Suprapubic skin (tissue), 4 donors: Measurements from ENCODE around the gene TOP1. TPM values are rescaled to one million over a fixed set of nuclear protein-coding genes. Genes with fewer than 3 reads are reported as not detected.

Experiments used
- DNase-seq, 2 donors: peaks; one replicate each; pipeline ENCODE4 v3.0.0-alpha.2; 2019; ENCODE audit warnings: low spot score in 2 of 2
- H3K27ac ChIP-seq: fragments of 200-600 bp; sonication (generic); one replicate; pipeline ENCODE4 v1.5.1; 2019
- H3K27me3 ChIP-seq: fragments of 200-600 bp; sonication (generic); one replicate; pipeline ENCODE4 v1.5.1; 2019
- H3K36me3 ChIP-seq: fragments of 200-600 bp; sonication (generic); one replicate; pipeline ENCODE4 v1.5.1; 2019
- H3K4me1 ChIP-seq: fragments of 200-600 bp; sonication (generic); one replicate; pipeline ENCODE4 v1.5.1; 2019
- H3K4me3 ChIP-seq: fragments of 200-600 bp; sonication (generic); one replicate; pipeline ENCODE4 v1.5.1; 2019; ENCODE audit warnings: mild to moderate bottlenecking
- H3K9me3 ChIP-seq: fragments of 200-600 bp; sonication (generic); one replicate; pipeline ENCODE4 v1.5.1; 2019
- CTCF ChIP-seq, 2 donors: fragments of 200-600 bp in 1 of 2; fragments of 450-650 bp in 1 of 2; sonication (generic) in 1 of 2; IDR thresholded peaks; one replicate each; pipeline ENCODE4 v1.5.1; 2016 to 2019; ENCODE audit warnings: antibody characterized with exemption in 2 of 2, mild to moderate bottlenecking in 1 of 2, moderate library complexity in 1 of 2
- EP300 ChIP-seq: sonication (generic); formaldehyde crosslinking; IDR thresholded peaks from one replicate; pipeline ENCODE4 v1.6.1; 2017; ENCODE audit warnings: antibody characterized with exemption
- POLR2A ChIP-seq, 2 donors: fragments of 450-650 bp; IDR thresholded peaks; one replicate each; pipeline ENCODE4 v1.6.1; 2017; ENCODE audit warnings: antibody characterized with exemption in 2 of 2, mild to moderate bottlenecking in 2 of 2, moderate library complexity in 2 of 2
- POLR2AphosphoS5 ChIP-seq, 3 donors: sonication (generic); formaldehyde crosslinking; IDR thresholded peaks; one replicate each; pipeline ENCODE4 v1.6.1; 2017; ENCODE audit warnings: antibody characterized with exemption in 3 of 3
- WGBS: methylation state at CpG from one replicate; pipeline ENCODE4 v1.1.5; 2018; 5-methylcytosine and 5-hydroxymethylcytosine counted together
- total RNA-seq, 4 donors: library from RNA; depleted of rRNA; stranded (reverse); fragments of >200 nt; gene quantifications; one replicate each; pipeline ENCODE4 v1.1.0, GENCODE V29; 2016

TOP1 gene
- total RNA-seq, 4 donors from 2014 or later = 25.8 to 32.6 (median 32.0) TPM

- Histone ChIP-seq H3K27ac (no peak overlapping the region), H3K4me1 (peaks cover 18% of the 10 kb centered on the region), H3K9me3 (no peaks in the 10 kb centered on the region), H3K4me3 (no peak overlapping the region), H3K27me3 (no peaks in the 10 kb centered on the region), H3K36me3 (peaks cover 55% of the 10 kb centered on the region)
- 87% methylated on average over 2 of the region's 2 CpGs for WGBS
- no peak for TF ChIP-seq EP300
- no peak for TF ChIP-seq CTCF (IDR thresholded peaks at IDR 0.05)
- TF ChIP-seq POLR2AphosphoS5 (IDR thresholded peaks at IDR 0.05) = no peak
- no peak for TF ChIP-seq POLR2A (IDR thresholded peaks at IDR 0.05)
- DNase-seq = no peak
Measured at GRCh38 chr20:41079066-41079465, 50.4 kb downstream of the TOP1 start.

- Histone ChIP-seq H3K27ac (no peak overlapping the region), H3K4me1 (peaks cover 18% of the 10 kb centered on the region), H3K9me3 (no peaks in the 10 kb centered on the region), H3K27me3 (no peaks in the 10 kb centered on the region), H3K4me3 (no peak overlapping the region), H3K36me3 (peaks cover 67% of the 10 kb centered on the region)
- 94% methylated on average over 2 of the region's 2 CpGs for WGBS
- no peak for TF ChIP-seq CTCF (IDR thresholded peaks at IDR 0.05)
- no peak for TF ChIP-seq POLR2A (IDR thresholded peaks at IDR 0.05)
- no peak for TF ChIP-seq POLR2AphosphoS5 (IDR thresholded peaks at IDR 0.05)
- no peak for TF ChIP-seq EP300
- DNase-seq = no peak
Measured at GRCh38 chr20:41080866-41081265, 52.2 kb downstream of the TOP1 start.

GRCh38 chr20:41081276-41081814 lies 52.7 kb downstream of the TOP1 start:
- H3K36me3 ChIP-seq = peaks cover 68% of the 10 kb centered on the region
- TF ChIP-seq POLR2A (IDR thresholded peaks at IDR 0.05) (no peak), CTCF (IDR thresholded peaks at IDR 0.05) (no peak), POLR2AphosphoS5 (IDR thresholded peaks at IDR 0.05) (no peak), EP300 (no peak)

GRCh38 chr20:41082306-41082705 lies 53.7 kb downstream of the TOP1 start:
- peaks cover 66% of the 10 kb centered on the region for H3K36me3 ChIP-seq
- no peak overlapping the region for H3K27ac ChIP-seq
- no peaks in the 10 kb centered on the region for H3K27me3 ChIP-seq
- peaks cover 23% of the 10 kb centered on the region for H3K4me1 ChIP-seq
- WGBS = 74% methylated on average over 2 of the region's 2 CpGs
- TF ChIP-seq CTCF (IDR thresholded peaks at IDR 0.05) = no peak
- no peak for TF ChIP-seq POLR2AphosphoS5 (IDR thresholded peaks at IDR 0.05)
- no peak for TF ChIP-seq POLR2A (IDR thresholded peaks at IDR 0.05)
- TF ChIP-seq EP300 = no peak
- no peaks in the 10 kb centered on the region for H3K9me3 ChIP-seq
- DNase-seq = no peak
- H3K4me3 ChIP-seq = no peak overlapping the region

More at GRCh38 chr20:41081276-41081814, 52.7 kb downstream of the TOP1 start:
- DNase-seq = no peak
- peaks cover 14% of the 10 kb centered on the region for H3K4me1 ChIP-seq
- no peak overlapping the region for H3K27ac ChIP-seq
- H3K9me3 ChIP-seq = no peaks in the 10 kb centered on the region
- no peak overlapping the region for H3K4me3 ChIP-seq
- H3K27me3 ChIP-seq = no peaks in the 10 kb centered on the region

GRCh38 chr20:41085606-41086005 lies 57.0 kb downstream of the TOP1 start:
- Histone ChIP-seq H3K27me3 (no peaks in the 10 kb centered on the region), H3K9me3 (no peaks in the 10 kb centered on the region), H3K27ac (no peak overlapping the region), H3K36me3 (peaks cover 55% of the 10 kb centered on the region), H3K4me1 (peaks cover 11% of the 10 kb centered on the region), H3K4me3 (no peak overlapping the region)
- TF ChIP-seq CTCF (IDR thresholded peaks at IDR 0.05) (no peak), POLR2A (IDR thresholded peaks at IDR 0.05) (no peak), POLR2AphosphoS5 (IDR thresholded peaks at IDR 0.05) (no peak), EP300 (no peak)
- no peak for DNase-seq
- 89% methylated on average over 3 of the region's 3 CpGs for WGBS
